HG03135 (cell line): Measurements from ENCODE around the gene CDH1.

Source experiments
- ATAC-seq: cut with Tn5 transposase; IDR thresholded peaks from one replicate; pipeline ENCODE4 v1.9.1; 2021; ENCODE audit warnings: mild to moderate bottlenecking, moderate library complexity; ENCODE audit not compliant: unreplicated experiment

CDH1 gene

DNA sequence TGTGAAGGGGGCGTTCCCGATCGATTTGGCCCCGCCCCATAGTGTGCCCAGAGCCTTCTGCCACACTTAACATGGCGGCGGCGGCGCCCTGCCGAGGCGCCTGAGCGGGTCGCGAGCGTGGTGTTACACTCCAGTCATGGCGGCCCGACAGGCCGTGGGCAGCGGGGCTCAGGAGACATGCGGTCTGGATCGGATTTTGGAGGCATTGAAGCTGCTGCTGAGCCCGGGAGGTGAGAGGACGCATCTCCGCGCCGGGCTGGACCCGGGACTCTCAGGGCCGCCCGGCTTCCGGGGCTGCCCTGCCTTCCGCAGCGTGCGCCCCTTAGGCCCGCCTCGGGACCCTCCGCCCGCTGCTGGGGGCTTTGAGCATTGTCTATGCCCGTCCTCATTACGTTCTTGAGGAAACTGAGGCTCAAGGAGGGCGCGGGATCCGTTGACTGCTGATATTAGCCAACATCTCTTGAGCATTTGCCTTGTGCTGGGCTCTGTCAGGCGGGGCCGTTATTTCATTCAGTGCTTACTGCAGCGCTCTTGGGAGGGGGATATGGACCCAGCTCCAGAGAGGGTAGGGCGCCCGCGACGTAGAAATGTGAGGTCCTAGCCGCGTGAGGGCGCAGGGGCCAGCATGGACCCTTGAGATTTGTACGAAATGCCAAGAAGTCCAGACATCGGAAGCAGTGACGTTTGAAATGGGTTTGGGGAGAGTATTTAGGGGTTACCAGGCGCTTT lies 106.6 kb downstream of the CDH1 start, which contains the start of gene TANGO6:
Gene TANGO6, plus strand, starts transcription at position 50 of the 729 bp plus-strand sequence. Its CDS starts 87 bp downstream, at position 137.
- ATAC-seq, result peak; percentile 86

- no peak for ATAC-seq
These were observed 107.1 kb downstream of the CDH1 start for GRCh38 chr16:68844211-68844564.

DNA sequence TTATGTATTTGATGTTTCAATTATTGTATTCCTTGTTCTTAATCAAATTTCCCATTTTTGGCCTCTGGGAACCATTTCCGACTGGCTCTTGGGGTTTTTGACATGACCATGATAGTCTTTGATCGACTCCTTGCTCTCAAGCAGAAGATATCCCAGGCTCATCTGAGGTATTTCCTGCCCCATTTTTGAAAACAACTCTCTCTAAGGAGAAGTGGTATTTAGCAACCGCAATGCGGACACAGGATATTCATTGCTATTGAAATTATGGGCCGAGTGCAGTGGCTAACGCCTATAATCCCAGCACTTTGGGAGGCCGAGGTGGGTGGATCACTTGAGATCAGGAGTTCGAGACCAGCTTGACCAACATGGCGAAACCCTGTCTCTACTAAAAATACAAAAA lies 111.7 kb downstream of the CDH1 start:
- no peak for ATAC-seq

DNA sequence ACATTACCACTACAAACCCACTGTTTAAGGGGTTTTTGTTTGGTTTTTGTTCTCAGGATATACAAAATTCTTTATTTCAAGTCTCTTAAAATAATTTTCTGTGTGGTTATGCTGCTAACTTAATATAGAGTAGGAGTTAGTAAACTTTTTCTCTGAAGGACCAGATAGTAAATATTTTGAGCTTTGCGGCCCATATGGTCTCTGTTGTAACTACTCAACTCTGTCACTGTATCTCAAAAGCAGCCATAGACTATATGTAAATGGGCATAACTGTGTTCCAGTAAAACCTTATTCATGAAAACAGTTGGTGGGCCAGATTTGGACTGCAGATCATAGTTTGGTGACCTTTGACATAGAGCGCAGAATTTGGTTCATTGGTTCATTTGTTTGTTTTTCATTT lies 113.4 kb downstream of the CDH1 start:
- no peak for ATAC-seq

- ATAC-seq, result no peak
These were observed 114.5 kb downstream of the CDH1 start for GRCh38 chr16:68851601-68852000.

DNA sequence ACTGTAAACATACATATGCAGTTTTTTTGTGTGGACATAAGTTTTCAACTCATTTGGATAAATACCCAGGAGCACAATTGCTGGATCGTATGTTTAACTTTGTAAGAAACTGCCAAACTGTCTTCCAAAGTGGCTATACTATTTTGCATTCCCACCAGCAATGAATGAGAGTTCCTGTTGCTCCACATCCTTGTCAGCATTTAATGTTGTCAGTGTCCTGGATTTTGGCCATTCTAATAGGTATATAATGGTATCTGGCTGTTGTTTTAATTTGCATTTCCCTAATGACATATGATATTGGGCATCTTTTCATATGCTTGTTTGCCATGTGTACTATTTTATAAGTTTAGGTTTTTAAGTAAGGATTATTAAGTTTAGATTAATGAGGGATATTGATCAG lies 120.4 kb downstream of the CDH1 start:
- ATAC-seq, result no peak

DNA sequence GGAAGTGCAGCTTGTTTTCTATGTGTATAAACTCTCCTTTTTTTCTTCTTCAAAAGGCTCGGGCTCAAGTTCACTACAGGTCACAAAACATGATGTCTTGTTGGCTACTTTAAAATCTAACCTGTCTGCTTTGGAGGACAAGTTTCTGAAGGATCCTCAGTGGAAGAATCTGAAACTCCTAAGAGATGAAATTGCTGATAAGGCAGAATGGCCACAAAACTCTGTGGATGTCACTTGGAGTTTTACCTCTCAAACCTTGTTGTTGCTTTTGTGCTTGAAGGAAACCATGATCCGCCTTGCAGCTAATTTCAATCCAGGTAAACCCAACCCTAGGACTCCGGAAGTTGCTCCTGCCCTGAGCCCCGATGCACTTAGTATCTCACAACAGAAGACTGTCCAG lies 122.7 kb downstream of the CDH1 start:
- no peak for ATAC-seq

GRCh38 chr16:68860978-68861892 lies 124.1 kb downstream of the CDH1 start:
- no peak for ATAC-seq

- ATAC-seq, result no peak
These were observed 129.8 kb downstream of the CDH1 start for GRCh38 chr16:68866933-68867332.

DNA sequence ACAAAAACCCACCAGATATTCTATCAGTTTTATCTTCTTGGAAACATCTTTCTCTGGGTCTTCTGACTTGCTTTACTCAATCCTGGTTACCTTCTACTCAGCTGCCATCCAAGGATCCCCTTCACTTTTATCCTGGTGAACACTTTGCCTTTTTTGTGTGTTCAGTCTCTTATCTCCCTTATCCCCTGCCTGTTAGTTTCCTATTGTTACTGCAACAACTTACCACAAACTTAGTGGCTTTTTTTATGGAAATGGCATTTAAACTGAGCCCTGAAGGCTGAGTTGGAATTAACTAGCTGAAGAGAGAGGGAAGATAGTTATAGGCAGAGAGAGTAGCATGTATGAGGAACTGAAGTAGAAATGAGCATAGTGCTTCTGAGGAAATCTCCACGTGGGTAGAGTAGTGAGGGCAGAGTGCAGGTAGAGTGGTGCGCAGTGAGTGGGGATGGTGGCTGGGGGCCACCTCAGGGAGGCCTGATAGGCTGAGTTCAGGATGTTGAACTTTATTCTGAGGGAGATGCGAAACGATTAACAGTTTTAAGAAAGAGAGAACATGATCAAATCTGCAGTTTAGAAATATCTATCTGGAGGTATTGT lies 132.5 kb downstream of the CDH1 start:
- ATAC-seq, result no peak

- no peak for ATAC-seq
These were observed 136.8 kb downstream of the CDH1 start for GRCh38 chr16:68873635-68874471.

GRCh38 chr16:68875871-68876270 lies 138.8 kb downstream of the CDH1 start:
- ATAC-seq, result no peak

GRCh38 chr16:68883685-68884084 lies 146.6 kb downstream of the CDH1 start:
- ATAC-seq, result no peak

GRCh38 chr16:68884401-68884800 lies 147.3 kb downstream of the CDH1 start:
- no peak for ATAC-seq
